GM08714 (cell line): ENCODE measurements around the gene GPI.

ENCODE experiments used
- H3K4me3 ChIP-seq: fragments of 200-500 bp; sonication (Bioruptor generic); 2 replicates; pipeline ENCODE4 v1.5.1; 2014; ENCODE audit warnings: mild to moderate bottlenecking, low read length, inconsistent platforms
- ZNF274 ChIP-seq: IDR thresholded peaks from 2 replicates; pipeline ENCODE4 v1.6.1; 2012; ENCODE audit warnings: mild to moderate bottlenecking, low read depth, low read length

Gene GPI

GRCh38 chr19:34429553-34429952 lies 64.6 kb downstream of the GPI start:
- TF ChIP-seq ZNF274 = no peak
- peak overlapping the region; percentile 92 for H3K4me3 ChIP-seq

- H3K4me3 ChIP-seq = peak overlapping the region; percentile 40
- no peak for TF ChIP-seq ZNF274
These were observed 66.0 kb downstream of the GPI start for GRCh38 chr19:34430738-34431625.

GRCh38 chr19:34431681-34432402 lies 66.8 kb downstream of the GPI start:
- H3K4me3 ChIP-seq = no peak overlapping the region; the same call in 1 of the 2 replicates
- TF ChIP-seq ZNF274 = no peak

- TF ChIP-seq ZNF274 = no peak
- H3K4me3 ChIP-seq = no peak overlapping the region
These were observed 67.8 kb downstream of the GPI start for GRCh38 chr19:34432797-34433196.

GRCh38 chr19:34436716-34437115 lies 71.7 kb downstream of the GPI start:
- H3K4me3 ChIP-seq = no peak overlapping the region
- no peak for TF ChIP-seq ZNF274

GRCh38 chr19:34448191-34448590 lies 83.2 kb downstream of the GPI start:
- H3K4me3 ChIP-seq = no peak overlapping the region

More at GRCh38 chr19:34448191-34448590, 83.2 kb downstream of the GPI start:
- no peak for TF ChIP-seq ZNF274
